Activated naive CD8-positive, alpha-beta T cell treated with anti-CD3 and anti-CD28 coated beads, Interleukin-2, amount 10 ng/mL, durations not matched to agents 7 days and 5 days (primary cell): ENCODE measurements around the gene IMPG2. TPM values are rescaled to one million over a fixed set of nuclear protein-coding genes. Genes with fewer than 3 reads are reported as not detected.

Experiments
- ATAC-seq: fragments of 150-1000 bp; cut with Tn5 transposase; one replicate; pipeline ENCODE4 v1.10.0; 2021; ENCODE audit warnings: low read depth, moderate library complexity
- POLR2A ChIA-PET: fragments of 350-600 bp; sonication (Branson Sonifier 250); formaldehyde crosslinking; loops from one replicate; lab custom pipeline; 2021; ENCODE audit warnings: antibody characterized with exemption; lab: Charles Lee
- DNase-seq: peaks from one replicate; pipeline ENCODE4 v3.0.0; 2021
- H3K27ac Mint-ChIP-seq: one replicate; pipeline ENCODE4 v1.8.0; 2022; ENCODE audit warnings: mild to moderate bottlenecking, mixed read lengths
- H3K27me3 Mint-ChIP-seq: one replicate; pipeline ENCODE4 v1.8.0; 2022; ENCODE audit warnings: mild to moderate bottlenecking, moderate library complexity, mixed read lengths
- H3K36me3 Mint-ChIP-seq: one replicate; pipeline ENCODE4 v1.8.0; 2021; ENCODE audit warnings: mild to moderate bottlenecking, mixed read lengths
- H3K4me1 Mint-ChIP-seq: one replicate; pipeline ENCODE4 v1.8.0; 2021; ENCODE audit warnings: mixed read lengths
- H3K4me3 Mint-ChIP-seq: one replicate; pipeline ENCODE4 v1.8.0; 2022; ENCODE audit warnings: mild to moderate bottlenecking, moderate library complexity, mixed read lengths
- H3K9me3 Mint-ChIP-seq: one replicate; pipeline ENCODE4 v1.8.0; 2021; ENCODE audit warnings: mixed read lengths
- total RNA-seq, 2 experiments: library from RNA; stranded (reverse); gene quantifications; one replicate each; pipeline ENCODE4 v1.2.3, GENCODE V29; 2021

Gene IMPG2
- total RNA-seq, 2 experiments from 2014 or later = 0.42 to 0.62 TPM

GRCh38 chr3:101212730-101213129 lies 107.6 kb downstream of the IMPG2 start:
- Mint-ChIP-seq H3K27me3 (peaks cover 3% of the 10 kb centered on the region), H3K27ac (no peak overlapping the region), H3K9me3 (no peaks in the 10 kb centered on the region), H3K36me3 (no peaks in the 10 kb centered on the region), H3K4me1 (no peaks in the 10 kb centered on the region), H3K4me3 (no peak overlapping the region)
- no peak for ATAC-seq
- POLR2A ChIA-PET = no interaction called here
- no peak for DNase-seq

GRCh38 chr3:101204246-101204645 lies 116.1 kb downstream of the IMPG2 start:
- POLR2A ChIA-PET = no interaction called here
- H3K9me3 Mint-ChIP-seq = no peaks in the 10 kb centered on the region
- H3K27me3 Mint-ChIP-seq = peaks cover 28% of the 10 kb centered on the region
- H3K36me3 Mint-ChIP-seq = no peaks in the 10 kb centered on the region
- H3K4me3 Mint-ChIP-seq = no peak overlapping the region
- no peak overlapping the region for H3K27ac Mint-ChIP-seq
- no peak for ATAC-seq
- peaks cover 2% of the 10 kb centered on the region for H3K4me1 Mint-ChIP-seq
- no peak for DNase-seq

GRCh38 chr3:101203411-101203810 lies 117.0 kb downstream of the IMPG2 start:
- DNase-seq (no peak), ATAC-seq (no peak)
- no peaks in the 10 kb centered on the region for H3K9me3 Mint-ChIP-seq
- no peaks in the 10 kb centered on the region for H3K36me3 Mint-ChIP-seq
- H3K4me1 Mint-ChIP-seq = peaks cover 2% of the 10 kb centered on the region
- peaks cover 28% of the 10 kb centered on the region for H3K27me3 Mint-ChIP-seq
- H3K4me3 Mint-ChIP-seq = no peak overlapping the region
- no peak overlapping the region for H3K27ac Mint-ChIP-seq
- POLR2A ChIA-PET = no interaction called here

GRCh38 chr3:101202640-101203039 lies 117.7 kb downstream of the IMPG2 start:
- Mint-ChIP-seq H3K27ac (no peak overlapping the region), H3K36me3 (no peaks in the 10 kb centered on the region), H3K4me3 (no peak overlapping the region), H3K9me3 (no peaks in the 10 kb centered on the region), H3K4me1 (peaks cover 2% of the 10 kb centered on the region), H3K27me3 (peaks cover 28% of the 10 kb centered on the region)
- POLR2A ChIA-PET = no interaction called here
- DNase-seq (no peak), ATAC-seq (no peak)

- DNase-seq (no peak), ATAC-seq (no peak)
- Mint-ChIP-seq H3K4me3 (no peak overlapping the region), H3K9me3 (no peaks in the 10 kb centered on the region), H3K27ac (no peak overlapping the region), H3K36me3 (no peaks in the 10 kb centered on the region), H3K4me1 (peaks cover 2% of the 10 kb centered on the region), H3K27me3 (peaks cover 30% of the 10 kb centered on the region)
- POLR2A ChIA-PET = no interaction called here
These were observed 119.9 kb downstream of the IMPG2 start for GRCh38 chr3:101200461-101200860.

GRCh38 chr3:101195951-101196713 lies 124.2 kb downstream of the IMPG2 start:
- Mint-ChIP-seq H3K4me3 (no peak overlapping the region), H3K36me3 (no peaks in the 10 kb centered on the region), H3K27me3 (peaks cover 12% of the 10 kb centered on the region), H3K9me3 (no peaks in the 10 kb centered on the region), H3K27ac (no peak overlapping the region), H3K4me1 (no peaks in the 10 kb centered on the region)
- DNase-seq (no peak), ATAC-seq (no peak)
- POLR2A ChIA-PET = no interaction called here

GRCh38 chr3:101194392-101194791 lies 126.0 kb downstream of the IMPG2 start:
- Mint-ChIP-seq H3K4me3 (no peak overlapping the region), H3K36me3 (no peaks in the 10 kb centered on the region), H3K27me3 (peaks cover 6% of the 10 kb centered on the region), H3K27ac (no peak overlapping the region), H3K9me3 (no peaks in the 10 kb centered on the region), H3K4me1 (no peaks in the 10 kb centered on the region)
- DNase-seq (no peak), ATAC-seq (no peak)
- POLR2A ChIA-PET = no interaction called here

GRCh38 chr3:101193957-101194356 lies 126.4 kb downstream of the IMPG2 start:
- no peak for DNase-seq
- no peak for ATAC-seq
- no peaks in the 10 kb centered on the region for H3K36me3 Mint-ChIP-seq
- peaks cover 6% of the 10 kb centered on the region for H3K27me3 Mint-ChIP-seq
- no peak overlapping the region for H3K4me3 Mint-ChIP-seq
- POLR2A ChIA-PET = no interaction called here
- no peaks in the 10 kb centered on the region for H3K4me1 Mint-ChIP-seq
- peaks cover under 1% of the 10 kb centered on the region for H3K9me3 Mint-ChIP-seq
- H3K27ac Mint-ChIP-seq = no peak overlapping the region

GRCh38 chr3:101189796-101190195 lies 130.6 kb downstream of the IMPG2 start:
- DNase-seq = no peak
- H3K4me3 Mint-ChIP-seq = no peak overlapping the region
- POLR2A ChIA-PET = no interaction called here
- H3K36me3 Mint-ChIP-seq = no peaks in the 10 kb centered on the region
- peaks cover 3% of the 10 kb centered on the region for H3K27me3 Mint-ChIP-seq
- no peak for ATAC-seq
- H3K9me3 Mint-ChIP-seq = peaks cover 3% of the 10 kb centered on the region
- no peaks in the 10 kb centered on the region for H3K4me1 Mint-ChIP-seq
- no peak overlapping the region for H3K27ac Mint-ChIP-seq

- H3K36me3 Mint-ChIP-seq = no peaks in the 10 kb centered on the region
- H3K27me3 Mint-ChIP-seq = peaks cover 3% of the 10 kb centered on the region
- no peak overlapping the region for H3K27ac Mint-ChIP-seq
- ATAC-seq (no peak), DNase-seq (no peak)
- H3K4me3 Mint-ChIP-seq = no peak overlapping the region
- H3K9me3 Mint-ChIP-seq = peaks cover 3% of the 10 kb centered on the region
- POLR2A ChIA-PET = no interaction called here
- H3K4me1 Mint-ChIP-seq = no peaks in the 10 kb centered on the region
These were observed 131.2 kb downstream of the IMPG2 start for GRCh38 chr3:101189176-101189575.

- ATAC-seq (no peak), DNase-seq (no peak)
- no peaks in the 10 kb centered on the region for H3K4me1 Mint-ChIP-seq
- POLR2A ChIA-PET = no interaction called here
- H3K27ac Mint-ChIP-seq = no peak overlapping the region
- no peak overlapping the region for H3K4me3 Mint-ChIP-seq
- no peaks in the 10 kb centered on the region for H3K36me3 Mint-ChIP-seq
- peaks cover 3% of the 10 kb centered on the region for H3K9me3 Mint-ChIP-seq
- peaks cover 2% of the 10 kb centered on the region for H3K27me3 Mint-ChIP-seq
These were observed 135.0 kb downstream of the IMPG2 start for GRCh38 chr3:101185341-101185740.

- ATAC-seq (no peak), DNase-seq (no peak)
- Mint-ChIP-seq H3K36me3 (no peaks in the 10 kb centered on the region), H3K27ac (no peak overlapping the region), H3K4me3 (no peak overlapping the region), H3K27me3 (peaks cover 3% of the 10 kb centered on the region), H3K9me3 (peaks cover 4% of the 10 kb centered on the region), H3K4me1 (no peaks in the 10 kb centered on the region)
- POLR2A ChIA-PET = no interaction called here
These were observed 136.3 kb downstream of the IMPG2 start for GRCh38 chr3:101184111-101184510.

- H3K36me3 Mint-ChIP-seq = no peaks in the 10 kb centered on the region
- no peak for ATAC-seq
- no peaks in the 10 kb centered on the region for H3K4me1 Mint-ChIP-seq
- H3K9me3 Mint-ChIP-seq = peaks cover 1% of the 10 kb centered on the region
- peaks cover 3% of the 10 kb centered on the region for H3K27me3 Mint-ChIP-seq
- POLR2A ChIA-PET = no interaction called here
- no peak for DNase-seq
- H3K27ac Mint-ChIP-seq = no peak overlapping the region
- H3K4me3 Mint-ChIP-seq = no peak overlapping the region
These were observed 137.2 kb downstream of the IMPG2 start for GRCh38 chr3:101183151-101183550.

- no peak overlapping the region for H3K27ac Mint-ChIP-seq
- H3K4me1 Mint-ChIP-seq = no peaks in the 10 kb centered on the region
- no peak overlapping the region for H3K4me3 Mint-ChIP-seq
- no peak for ATAC-seq
- peaks cover 1% of the 10 kb centered on the region for H3K9me3 Mint-ChIP-seq
- no peak for DNase-seq
- POLR2A ChIA-PET = no interaction called here
- H3K27me3 Mint-ChIP-seq = peaks cover 3% of the 10 kb centered on the region
- H3K36me3 Mint-ChIP-seq = no peaks in the 10 kb centered on the region
These were observed 137.6 kb downstream of the IMPG2 start for GRCh38 chr3:101182734-101183133.
